ENCODE measurements around the gene CPB1.

The CPB1 gene

DNA sequence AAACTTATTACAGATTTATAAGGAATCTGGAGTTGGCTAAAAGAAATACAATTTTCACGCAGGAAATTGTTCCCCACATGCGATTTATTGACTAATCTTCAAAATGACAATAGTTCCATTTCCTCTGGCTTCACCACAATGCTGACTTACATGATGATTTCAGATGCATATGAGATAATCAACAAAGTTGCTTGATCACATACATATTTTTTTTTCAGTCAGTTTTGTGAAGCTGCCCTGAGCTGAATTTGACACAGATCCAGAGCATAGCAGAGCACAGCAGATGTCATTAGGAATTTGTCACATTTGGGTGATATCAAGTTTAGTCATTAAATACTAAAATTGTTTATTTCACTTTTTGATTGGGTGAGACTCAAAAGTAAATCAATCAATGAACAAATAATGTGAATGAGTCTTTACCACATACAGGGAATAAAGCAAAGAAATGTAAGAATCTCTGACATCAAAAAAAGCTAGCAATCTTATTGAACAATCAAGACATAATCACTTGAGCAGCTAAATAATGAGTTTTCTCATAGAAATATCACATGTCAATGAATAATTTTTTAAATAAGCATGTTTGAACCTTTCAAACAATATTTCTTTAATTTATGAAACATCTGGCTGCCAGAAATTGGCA is 18.3 kb downstream of the CPB1 start:
- Histone ChIP-seq H3K4me3 (ENCODE audit: low read depth, low read length) (no peak overlapping the region), H3K36me3 (ENCODE audit: control insufficient read depth, insufficient read depth, low read length) (no peaks in the 10 kb centered on the region), H3K4me2 (ENCODE audit: low read length) (no peak overlapping the region), H2AFZ (no peak overlapping the region), H3K9ac (no peak overlapping the region), H3K27me3 (ENCODE audit: control insufficient read depth, insufficient read depth, low read length) (no peaks in the 10 kb centered on the region), H3K79me2 (no peaks in the 10 kb centered on the region), H3K27ac (no peak overlapping the region), H3K9me3 (ENCODE audit: control insufficient read depth, low read length) (no peaks in the 10 kb centered on the region), H3K4me1 (no peaks in the 10 kb centered on the region)
- TF ChIP-seq, protein P1, sequence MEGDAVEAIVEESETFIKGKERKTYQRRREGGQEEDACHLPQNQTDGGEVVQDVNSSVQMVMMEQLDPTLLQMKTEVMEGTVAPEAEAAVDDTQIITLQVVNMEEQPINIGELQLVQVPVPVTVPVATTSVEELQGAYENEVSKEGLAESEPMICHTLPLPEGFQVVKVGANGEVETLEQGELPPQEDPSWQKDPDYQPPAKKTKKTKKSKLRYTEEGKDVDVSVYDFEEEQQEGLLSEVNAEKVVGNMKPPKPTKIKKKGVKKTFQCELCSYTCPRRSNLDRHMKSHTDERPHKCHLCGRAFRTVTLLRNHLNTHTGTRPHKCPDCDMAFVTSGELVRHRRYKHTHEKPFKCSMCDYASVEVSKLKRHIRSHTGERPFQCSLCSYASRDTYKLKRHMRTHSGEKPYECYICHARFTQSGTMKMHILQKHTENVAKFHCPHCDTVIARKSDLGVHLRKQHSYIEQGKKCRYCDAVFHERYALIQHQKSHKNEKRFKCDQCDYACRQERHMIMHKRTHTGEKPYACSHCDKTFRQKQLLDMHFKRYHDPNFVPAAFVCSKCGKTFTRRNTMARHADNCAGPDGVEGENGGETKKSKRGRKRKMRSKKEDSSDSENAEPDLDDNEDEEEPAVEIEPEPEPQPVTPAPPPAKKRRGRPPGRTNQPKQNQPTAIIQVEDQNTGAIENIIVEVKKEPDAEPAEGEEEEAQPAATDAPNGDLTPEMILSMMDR (IDR thresholded peaks at IDR 0.05), result no peak

DNA sequence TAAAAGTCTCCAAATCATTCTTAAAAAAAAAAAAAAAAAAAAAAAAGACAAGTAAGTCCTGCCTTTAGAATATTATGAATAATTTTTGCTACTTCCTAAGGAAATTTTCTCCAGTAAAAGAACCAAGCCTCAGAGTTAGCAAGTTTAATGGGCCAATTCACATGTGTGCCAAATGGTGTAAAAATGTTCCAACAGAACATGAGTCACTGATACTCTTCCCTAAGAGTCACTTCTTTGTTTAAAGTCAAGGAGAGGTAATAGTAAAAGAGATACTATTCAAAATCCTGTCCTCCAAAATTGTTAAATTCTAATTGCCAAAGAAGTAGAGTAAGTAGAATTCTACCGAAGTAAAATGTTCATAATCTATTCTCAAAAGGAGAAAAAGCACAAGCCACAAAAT is 19.7 kb downstream of the CPB1 start:
- Histone ChIP-seq H3K27ac (no peak overlapping the region), H2AFZ (no peak overlapping the region), H3K4me2 (ENCODE audit: low read length) (no peak overlapping the region), H3K36me3 (ENCODE audit: control insufficient read depth, insufficient read depth, low read length) (no peaks in the 10 kb centered on the region), H3K79me2 (no peaks in the 10 kb centered on the region), H3K9me3 (ENCODE audit: control insufficient read depth, low read length) (no peaks in the 10 kb centered on the region), H3K9ac (no peak overlapping the region), H3K4me3 (ENCODE audit: low read depth, low read length) (no peak overlapping the region), H3K4me1 (no peaks in the 10 kb centered on the region), H3K27me3 (ENCODE audit: control insufficient read depth, insufficient read depth, low read length) (no peaks in the 10 kb centered on the region)
- TF ChIP-seq, protein P1 (IDR thresholded peaks at IDR 0.05), result no peak

DNA sequence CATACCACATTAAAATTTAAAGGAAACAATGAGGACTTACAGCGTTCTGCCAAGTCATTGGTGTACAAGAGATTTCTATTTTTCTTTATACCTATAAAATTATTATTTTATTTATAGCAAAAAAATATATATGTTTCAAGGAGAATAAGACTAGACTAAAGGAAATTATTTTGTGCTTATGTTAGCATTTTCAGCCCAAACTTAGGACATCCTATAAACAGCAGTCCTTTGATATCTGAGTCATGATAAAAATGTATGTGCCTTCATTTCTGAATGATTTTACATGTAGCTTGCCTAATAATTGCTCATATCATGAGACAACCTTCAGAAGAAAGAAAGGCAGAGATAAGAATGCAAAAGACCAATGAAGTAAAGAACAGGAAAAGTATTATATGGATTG is 20.8 kb downstream of the CPB1 start:
- Histone ChIP-seq H3K4me2 (ENCODE audit: low read length) (no peak overlapping the region), H3K9me3 (ENCODE audit: control insufficient read depth, low read length) (no peaks in the 10 kb centered on the region), H3K4me1 (no peaks in the 10 kb centered on the region), H3K4me3 (ENCODE audit: low read depth, low read length) (no peak overlapping the region), H3K36me3 (ENCODE audit: control insufficient read depth, insufficient read depth, low read length) (no peaks in the 10 kb centered on the region), H3K27ac (no peak overlapping the region), H2AFZ (no peak overlapping the region), H3K79me2 (no peaks in the 10 kb centered on the region), H3K27me3 (ENCODE audit: control insufficient read depth, insufficient read depth, low read length) (no peaks in the 10 kb centered on the region), H3K9ac (no peak overlapping the region)
- TF ChIP-seq, protein P1 (IDR thresholded peaks at IDR 0.05), result no peak

DNA sequence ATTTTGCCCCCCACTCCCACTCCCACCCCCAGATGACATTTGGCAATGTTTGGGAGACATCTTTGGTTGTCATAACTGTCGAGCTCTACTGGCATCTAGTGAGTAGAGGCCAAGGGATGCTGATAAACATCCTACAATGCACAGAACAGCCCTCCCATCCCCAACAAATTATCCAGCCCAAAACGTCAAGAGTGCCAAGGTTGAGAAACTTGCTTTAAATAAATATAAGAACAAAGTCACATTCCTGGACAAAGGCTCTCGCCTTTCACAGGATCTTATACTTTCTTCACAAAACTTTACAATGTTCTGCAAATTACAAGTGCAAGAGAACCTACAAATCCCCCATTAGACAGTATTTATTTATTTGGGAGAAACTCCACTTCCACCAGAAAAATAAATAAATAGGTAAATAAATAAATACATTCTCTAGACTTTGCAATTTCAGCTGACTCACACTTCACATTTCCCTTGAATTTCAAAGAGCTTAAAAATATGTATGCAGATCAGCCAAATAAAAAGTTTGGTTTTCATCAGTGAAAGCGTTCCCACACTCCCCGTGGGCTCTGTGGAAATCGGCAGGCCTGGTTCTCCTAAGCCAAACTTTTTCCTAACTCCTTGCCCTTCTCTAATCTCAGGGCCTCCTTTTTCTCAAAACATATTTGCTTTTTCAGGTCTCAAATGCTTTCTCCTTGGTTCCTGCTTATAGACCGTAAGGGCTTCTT is 24.8 kb downstream of the CPB1 start:
- H3K9me3 ChIP-seq (ENCODE audit: control insufficient read depth, low read length), result no peaks in the 10 kb centered on the region
- no peaks in the 10 kb centered on the region for H3K79me2 ChIP-seq
- no peaks in the 10 kb centered on the region for H3K4me1 ChIP-seq
- no peak overlapping the region for H3K9ac ChIP-seq
- no peaks in the 10 kb centered on the region for H3K36me3 ChIP-seq (ENCODE audit: control insufficient read depth, insufficient read depth, low read length)
- H3K4me3 ChIP-seq (ENCODE audit: low read depth, low read length), result no peak overlapping the region
- H2AFZ ChIP-seq, result no peak overlapping the region
- TF ChIP-seq, protein P1 (IDR thresholded peaks at IDR 0.05), result no peak
- H3K27ac ChIP-seq, result no peak overlapping the region
- H3K4me2 ChIP-seq (ENCODE audit: low read length), result no peak overlapping the region
- no peaks in the 10 kb centered on the region for H3K27me3 ChIP-seq (ENCODE audit: control insufficient read depth, insufficient read depth, low read length)

DNA sequence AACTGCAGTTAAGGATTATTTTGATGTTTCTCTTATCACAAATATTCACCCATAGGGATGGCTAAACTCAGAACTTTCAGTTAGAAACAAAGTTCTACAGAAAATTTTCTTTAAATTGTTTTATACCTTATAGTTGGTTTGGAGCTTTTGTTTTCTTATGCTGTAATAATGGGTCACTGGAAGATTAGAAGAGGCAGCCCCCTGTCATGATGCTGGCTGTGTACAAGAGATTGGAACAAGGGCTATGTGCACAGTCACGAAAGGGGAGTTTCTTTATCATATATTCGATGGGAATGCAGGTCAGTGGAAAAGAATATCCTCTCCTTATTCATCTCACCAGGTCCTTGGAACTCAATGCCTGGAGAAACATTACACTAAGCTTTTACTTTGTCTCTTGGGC is 25.5 kb downstream of the CPB1 start:
- Histone ChIP-seq H3K79me2 (no peaks in the 10 kb centered on the region), H3K9me3 (ENCODE audit: control insufficient read depth, low read length) (no peaks in the 10 kb centered on the region), H3K4me3 (ENCODE audit: low read depth, low read length) (no peak overlapping the region), H2AFZ (no peak overlapping the region), H3K36me3 (ENCODE audit: control insufficient read depth, insufficient read depth, low read length) (no peaks in the 10 kb centered on the region), H3K4me1 (no peaks in the 10 kb centered on the region), H3K27me3 (ENCODE audit: control insufficient read depth, insufficient read depth, low read length) (no peaks in the 10 kb centered on the region), H3K4me2 (ENCODE audit: low read length) (no peak overlapping the region), H3K27ac (no peak overlapping the region), H3K9ac (no peak overlapping the region)
- TF ChIP-seq, protein P1 (IDR thresholded peaks at IDR 0.05), result no peak

Data from parathyroid adenoma (tissue), 2 donors.